Effector memory CD4-positive, alpha-beta T cell (primary cell): Measurements from ENCODE around the gene TMEM242.

Experiments used
- DNase-seq, 3 donors: peaks; one replicate each; pipeline ENCODE4 v3.0.0-alpha.2; 2020
- H3K27ac ChIP-seq: 2 replicates; pipeline ENCODE4 v1.7.0; 2013; ENCODE audit warnings: mild to moderate bottlenecking, low read length, moderate library complexity; ENCODE audit not compliant: insufficient read depth, poor library complexity, severe bottlenecking
- H3K27me3 ChIP-seq: replicated peaks from 2 replicates; pipeline ENCODE4 v1.7.0; 2013; ENCODE audit warnings: mild to moderate bottlenecking, low read length; ENCODE audit not compliant: insufficient read depth, control insufficient read depth, poor library complexity, severe bottlenecking
- H3K36me3 ChIP-seq: 2 replicates; pipeline ENCODE4 v1.7.0; 2013; ENCODE audit warnings: mild to moderate bottlenecking, low read length, moderate library complexity; ENCODE audit not compliant: control insufficient read depth, insufficient read depth
- H3K4me1 ChIP-seq: 2 replicates; pipeline ENCODE4 v1.7.0; 2013; ENCODE audit warnings: low read length, mild to moderate bottlenecking; ENCODE audit not compliant: control insufficient read depth, insufficient read depth, poor library complexity, severe bottlenecking
- H3K4me3 ChIP-seq: 2 replicates; pipeline ENCODE4 v1.7.0; 2013; ENCODE audit warnings: low read length, low read depth, mild to moderate bottlenecking; ENCODE audit not compliant: insufficient read depth, poor library complexity, severe bottlenecking
- H3K9me3 ChIP-seq: 2 replicates; pipeline ENCODE4 v1.7.0; 2013; ENCODE audit warnings: mild to moderate bottlenecking, low read length, moderate library complexity; ENCODE audit not compliant: control insufficient read depth

TMEM242 gene

GRCh38 chr6:157291356-157291755 is 32.0 kb downstream of the TMEM242 start:
- Histone ChIP-seq H3K27ac (no peak overlapping the region), H3K4me3 (no peak overlapping the region), H3K36me3 (no peaks in the 10 kb centered on the region), H3K27me3 (no peaks in the 10 kb centered on the region), H3K9me3 (no peaks in the 10 kb centered on the region), H3K4me1 (peaks cover 3% of the 10 kb centered on the region)
- no peak for DNase-seq

DNA sequence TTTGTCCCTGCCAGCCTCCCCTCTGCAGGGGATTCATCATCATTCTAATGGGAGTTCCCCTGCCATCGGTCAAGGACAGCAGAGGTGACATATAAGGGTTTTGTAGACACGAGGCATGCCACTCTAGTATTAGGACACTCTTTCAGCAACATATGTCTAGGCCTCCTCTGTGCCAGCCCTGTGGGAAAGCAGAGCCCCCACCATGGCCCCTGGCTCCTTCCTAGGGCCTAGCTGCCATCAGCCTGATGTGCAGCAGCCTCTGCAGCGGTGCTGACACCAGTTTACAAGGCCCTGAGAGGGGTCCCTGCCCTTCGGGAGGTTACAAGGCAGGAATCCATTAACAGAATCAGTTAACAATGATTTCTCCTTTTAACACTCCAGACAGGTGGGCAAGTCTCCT is 32.5 kb downstream of the TMEM242 start:
- Histone ChIP-seq H3K27me3 (no peaks in the 10 kb centered on the region), H3K4me1 (peaks cover 3% of the 10 kb centered on the region), H3K4me3 (no peak overlapping the region), H3K27ac (no peak overlapping the region), H3K9me3 (no peaks in the 10 kb centered on the region), H3K36me3 (no peaks in the 10 kb centered on the region)
- DNase-seq: no peak

DNA sequence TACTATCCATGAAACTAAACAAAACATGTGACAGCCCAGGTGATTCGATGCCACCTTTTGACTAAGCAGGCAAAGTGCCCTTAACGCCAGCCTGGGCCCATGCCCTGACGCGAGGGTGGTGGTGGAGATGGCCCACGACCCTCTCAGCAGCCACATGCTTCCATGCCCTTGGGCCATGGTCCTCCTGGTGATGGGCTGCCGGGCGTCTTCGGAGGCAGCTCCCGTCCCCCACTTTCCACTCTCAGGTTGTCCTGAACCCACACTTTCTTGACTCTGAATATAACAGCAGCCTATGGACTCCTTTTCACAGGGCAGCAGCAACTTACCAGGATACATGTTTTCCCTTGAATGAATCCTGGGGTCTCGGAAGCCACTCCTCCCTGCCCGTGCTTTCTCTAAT is 33.6 kb downstream of the TMEM242 start:
- DNase-seq: no peak

GRCh38 chr6:157288575-157288974 is 34.7 kb downstream of the TMEM242 start:
- DNase-seq: no peak
- Histone ChIP-seq H3K4me3 (no peak overlapping the region), H3K36me3 (no peaks in the 10 kb centered on the region), H3K4me1 (peaks cover 3% of the 10 kb centered on the region), H3K27me3 (no peaks in the 10 kb centered on the region), H3K27ac (no peak overlapping the region), H3K9me3 (no peaks in the 10 kb centered on the region)

More for the DNA sequence above, 33.6 kb downstream of the TMEM242 start:
- H3K36me3 ChIP-seq: no peaks in the 10 kb centered on the region
- H3K27me3 ChIP-seq: no peaks in the 10 kb centered on the region
- peaks cover 3% of the 10 kb centered on the region for H3K4me1 ChIP-seq
- no peak overlapping the region for H3K4me3 ChIP-seq
- H3K9me3 ChIP-seq: no peaks in the 10 kb centered on the region
- no peak overlapping the region for H3K27ac ChIP-seq

- H3K27ac ChIP-seq: no peak overlapping the region
- no peaks in the 10 kb centered on the region for H3K9me3 ChIP-seq
- H3K27me3 ChIP-seq: no peaks in the 10 kb centered on the region
- no peak overlapping the region for H3K4me3 ChIP-seq
- H3K36me3 ChIP-seq: no peaks in the 10 kb centered on the region
- H3K4me1 ChIP-seq: peaks cover 3% of the 10 kb centered on the region
- no peak for DNase-seq
Observed at GRCh38 chr6:157287923-157288322, 35.4 kb downstream of the TMEM242 start.

DNA sequence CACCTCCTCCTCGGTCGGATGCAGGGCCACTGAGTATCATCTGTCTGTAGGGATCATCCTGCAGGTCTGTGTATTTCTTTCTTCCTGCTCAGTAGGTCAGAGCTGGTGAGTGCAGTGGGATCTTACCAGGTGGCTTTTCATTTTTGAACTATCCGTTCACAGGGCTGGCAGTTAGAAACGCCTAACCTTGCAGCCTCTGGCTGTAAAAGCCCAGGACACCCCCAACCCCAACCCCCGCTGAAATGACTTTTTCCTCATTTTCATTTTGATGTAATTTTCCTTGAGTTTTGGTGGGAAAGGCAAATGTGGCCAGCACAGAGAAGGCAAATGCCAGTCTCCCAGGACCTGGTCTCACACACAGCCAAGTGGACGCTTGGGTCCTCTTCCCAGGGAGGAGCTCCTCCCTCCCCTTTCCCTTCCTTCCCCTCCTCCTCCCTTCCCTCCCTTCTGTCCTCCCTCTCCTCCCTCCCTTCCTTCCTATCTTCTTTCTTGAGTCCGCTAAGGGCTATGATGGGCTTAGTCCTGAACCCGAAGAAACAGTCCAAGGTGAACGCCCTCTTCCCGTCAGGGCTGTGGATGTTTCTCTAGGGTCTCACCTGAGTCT is 36.0 kb downstream of the TMEM242 start:
- H3K4me3 ChIP-seq: no peak overlapping the region
- H3K4me1 ChIP-seq: no peaks in the 10 kb centered on the region
- H3K27me3 ChIP-seq: no peaks in the 10 kb centered on the region
- H3K36me3 ChIP-seq: no peaks in the 10 kb centered on the region
- no peaks in the 10 kb centered on the region for H3K9me3 ChIP-seq
- DNase-seq: no peak
- H3K27ac ChIP-seq: no peak overlapping the region

GRCh38 chr6:157285422-157285779 is 37.9 kb downstream of the TMEM242 start:
- H3K9me3 ChIP-seq: no peaks in the 10 kb centered on the region
- H3K4me3 ChIP-seq: no peak overlapping the region

DNA sequence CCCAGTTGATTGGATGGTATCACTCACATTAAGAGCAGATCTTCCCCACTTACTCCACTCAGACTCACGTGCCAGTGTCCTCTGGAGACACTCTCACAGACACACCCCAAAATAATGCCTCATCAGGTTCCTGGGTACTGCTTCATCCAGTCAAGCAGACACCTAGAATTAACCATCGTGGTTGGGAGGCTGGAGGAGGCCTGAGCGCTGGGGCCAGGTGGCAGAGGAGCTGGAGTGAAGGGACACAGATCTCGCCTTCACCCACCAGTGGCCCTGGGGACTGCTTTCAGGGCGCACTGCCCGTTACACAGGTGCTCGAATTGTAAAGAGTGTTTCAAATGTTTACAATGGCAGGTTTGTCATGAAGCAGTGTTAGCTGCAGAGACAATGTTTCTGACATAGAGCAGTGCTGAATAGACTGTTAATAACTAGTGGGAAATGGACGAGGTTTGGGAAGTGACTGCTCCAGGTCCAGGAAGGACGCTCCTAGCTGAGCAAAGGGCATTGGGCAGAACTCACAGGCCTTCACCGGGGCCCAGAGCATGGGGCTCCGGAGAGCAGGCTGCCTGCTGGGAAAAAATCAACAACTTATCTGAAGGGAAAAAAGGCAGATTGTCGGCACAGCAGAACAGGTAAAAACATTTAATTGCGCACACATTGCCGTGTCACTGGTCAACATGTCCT is 38.4 kb downstream of the TMEM242 start:
- Histone ChIP-seq H3K36me3 (no peaks in the 10 kb centered on the region), H3K9me3 (no peaks in the 10 kb centered on the region), H3K4me3 (no peak overlapping the region), H3K4me1 (no peaks in the 10 kb centered on the region), H3K27me3 (no peaks in the 10 kb centered on the region), H3K27ac (no peak overlapping the region)
- no peak for DNase-seq

More at GRCh38 chr6:157285422-157285779, 37.9 kb downstream of the TMEM242 start:
- Histone ChIP-seq H3K4me1 (no peaks in the 10 kb centered on the region), H3K27ac (no peak overlapping the region), H3K27me3 (no peaks in the 10 kb centered on the region), H3K36me3 (no peaks in the 10 kb centered on the region)
- DNase-seq: no peak

DNA sequence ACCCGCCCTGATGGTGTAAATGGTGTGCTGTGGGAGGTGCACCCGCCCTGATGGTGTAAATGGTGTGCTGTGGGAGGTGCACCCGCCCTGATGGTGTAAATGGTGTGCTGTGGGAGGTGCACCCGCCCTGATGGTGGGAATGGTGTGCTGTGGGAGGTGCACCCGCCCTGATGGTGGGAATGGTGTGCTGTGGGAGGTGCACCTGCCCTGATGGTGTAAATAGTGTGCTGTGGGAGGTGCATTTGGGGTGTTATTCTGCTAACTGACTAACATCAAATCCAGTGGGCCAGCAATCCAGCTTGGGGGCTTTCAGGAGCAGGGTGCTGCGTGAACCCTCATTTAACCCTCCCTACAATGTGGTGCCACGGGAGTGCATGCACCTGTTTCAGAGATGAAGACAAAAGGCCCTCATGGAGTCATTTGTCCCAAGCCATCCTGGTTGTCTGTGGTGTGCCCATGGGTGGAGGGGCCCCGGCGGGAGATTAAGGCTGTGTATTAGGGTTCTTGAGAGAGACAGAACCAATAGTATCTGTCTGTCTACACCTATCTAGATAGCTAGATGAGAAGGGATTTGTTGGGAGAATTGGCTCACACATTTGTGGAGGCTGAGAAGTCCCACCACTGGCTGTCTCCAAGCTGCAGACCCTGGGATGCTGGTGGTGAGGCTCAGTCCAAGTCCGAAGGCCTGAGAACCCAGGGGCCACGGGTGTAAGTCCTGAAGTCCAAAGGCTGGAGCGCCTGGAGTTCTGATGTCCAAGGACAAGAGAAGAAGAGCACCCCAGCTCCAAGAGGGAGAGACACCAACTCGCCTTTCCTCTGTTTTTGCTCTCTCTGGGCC is 39.2 kb downstream of the TMEM242 start:
- DNase-seq: no peak
- Histone ChIP-seq H3K4me1 (no peaks in the 10 kb centered on the region), H3K27me3 (no peaks in the 10 kb centered on the region), H3K36me3 (no peaks in the 10 kb centered on the region), H3K27ac (no peak overlapping the region), H3K9me3 (no peaks in the 10 kb centered on the region), H3K4me3 (no peak overlapping the region)

GRCh38 chr6:157283330-157283898 is 39.9 kb downstream of the TMEM242 start:
- Histone ChIP-seq H3K9me3 (no peaks in the 10 kb centered on the region), H3K36me3 (no peaks in the 10 kb centered on the region), H3K4me1 (no peaks in the 10 kb centered on the region), H3K27me3 (no peaks in the 10 kb centered on the region), H3K27ac (no peak overlapping the region), H3K4me3 (no peak overlapping the region)
- no peak for DNase-seq
